ENCODE data around the gene MARF1. TPM values are rescaled to one million over a fixed set of nuclear protein-coding genes. Genes with fewer than 3 reads are reported as not detected.
A peak's percentile ranks its signal among the peaks of the same experiment; 100 is the strongest.
"Not testable (repeated sequence)": the region's sequence is repeated elsewhere in the genome, so short reads cannot be mapped to it uniquely, and the experiment has no call there.

MARF1 gene
- polyA plus RNA-seq, 1 experiment: 25.2 TPM

GRCh38 chr16:15573274-15573895 is 69.6 kb downstream of the MARF1 start:
- Histone ChIP-seq H3K27me3 (ENCODE audit: control insufficient read depth, insufficient read depth, low read length) (no peaks in the 10 kb centered on the region), H3K4me3 (ENCODE audit: low read depth, low read length) (no peak overlapping the region), H3K36me3 (ENCODE audit: control insufficient read depth, insufficient read depth, low read length) (0 out of 2 replicates have a peak, but pooled peaks cover 1% of the 10 kb centered on the region)
- POLR2A ChIA-PET: no interaction called here
- CTCF ChIA-PET: interaction anchor here (1.3 kb wide), 1 partner anchor 9 kb away, joined by 3 read pairs; no protein-coding TSS in a partner anchor
- no peak for DNase-seq (ENCODE audit: low read depth)
- TF ChIP-seq, protein P1, sequence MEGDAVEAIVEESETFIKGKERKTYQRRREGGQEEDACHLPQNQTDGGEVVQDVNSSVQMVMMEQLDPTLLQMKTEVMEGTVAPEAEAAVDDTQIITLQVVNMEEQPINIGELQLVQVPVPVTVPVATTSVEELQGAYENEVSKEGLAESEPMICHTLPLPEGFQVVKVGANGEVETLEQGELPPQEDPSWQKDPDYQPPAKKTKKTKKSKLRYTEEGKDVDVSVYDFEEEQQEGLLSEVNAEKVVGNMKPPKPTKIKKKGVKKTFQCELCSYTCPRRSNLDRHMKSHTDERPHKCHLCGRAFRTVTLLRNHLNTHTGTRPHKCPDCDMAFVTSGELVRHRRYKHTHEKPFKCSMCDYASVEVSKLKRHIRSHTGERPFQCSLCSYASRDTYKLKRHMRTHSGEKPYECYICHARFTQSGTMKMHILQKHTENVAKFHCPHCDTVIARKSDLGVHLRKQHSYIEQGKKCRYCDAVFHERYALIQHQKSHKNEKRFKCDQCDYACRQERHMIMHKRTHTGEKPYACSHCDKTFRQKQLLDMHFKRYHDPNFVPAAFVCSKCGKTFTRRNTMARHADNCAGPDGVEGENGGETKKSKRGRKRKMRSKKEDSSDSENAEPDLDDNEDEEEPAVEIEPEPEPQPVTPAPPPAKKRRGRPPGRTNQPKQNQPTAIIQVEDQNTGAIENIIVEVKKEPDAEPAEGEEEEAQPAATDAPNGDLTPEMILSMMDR (IDR thresholded peaks at IDR 0.05; ENCODE audit: insufficient read depth, low read depth, low read length): no peak

GRCh38 chr16:15572329-15573001 is 70.5 kb downstream of the MARF1 start:
- TF ChIP-seq, protein P1 (IDR thresholded peaks at IDR 0.05; ENCODE audit: insufficient read depth, low read depth, low read length): no peak
- H3K27me3 ChIP-seq (ENCODE audit: control insufficient read depth, insufficient read depth, low read length): no peaks in the 10 kb centered on the region
- POLR2A ChIA-PET: interaction anchor here (0.9 kb wide), 1 partner anchor 22 kb away, joined by 4 read pairs; no protein-coding TSS in a partner anchor
- 0 out of 2 replicates have a peak, but pooled peaks cover 1% of the 10 kb centered on the region for H3K36me3 ChIP-seq (ENCODE audit: control insufficient read depth, insufficient read depth, low read length)
- DNase-seq (ENCODE audit: low read depth): peak; percentile 49
- CTCF ChIA-PET: interaction anchor here (1.2 to 1.3 kb wide), 2 partner anchors 10 to 20 kb away, joined by 3 read pairs; no protein-coding TSS in a partner anchor
- no peak overlapping the region for H3K4me3 ChIP-seq (ENCODE audit: low read depth, low read length)

- 0 out of 2 replicates have a peak, but pooled peaks cover 1% of the 10 kb centered on the region for H3K36me3 ChIP-seq (ENCODE audit: control insufficient read depth, insufficient read depth, low read length)
- TF ChIP-seq, protein P1 (IDR thresholded peaks at IDR 0.05; ENCODE audit: insufficient read depth, low read depth, low read length): no peak
- POLR2A ChIA-PET: no interaction called here
- CTCF ChIA-PET: interaction anchor here (1.1 to 1.2 kb wide), 3 partner anchors 19 to 144 kb away, joined by 3 read pairs; no protein-coding TSS in a partner anchor
- no peaks in the 10 kb centered on the region for H3K27me3 ChIP-seq (ENCODE audit: control insufficient read depth, insufficient read depth, low read length)
- DNase-seq (ENCODE audit: low read depth): no peak
- H3K4me3 ChIP-seq (ENCODE audit: low read depth, low read length): no peak overlapping the region
Observed at GRCh38 chr16:15571557-15571956, 71.4 kb downstream of the MARF1 start.

GRCh38 chr16:15570666-15571065 is 72.3 kb downstream of the MARF1 start:
- POLR2A ChIA-PET; H3K36me3 ChIP-seq (ENCODE audit: control insufficient read depth, insufficient read depth, low read length); H3K27me3 ChIP-seq (ENCODE audit: control insufficient read depth, insufficient read depth, low read length); DNase-seq (ENCODE audit: low read depth); H3K4me3 ChIP-seq (ENCODE audit: low read depth, low read length): not testable (repeated sequence)
- CTCF ChIA-PET: interaction anchor here (1.1 to 1.2 kb wide), 2 partner anchors 19 to 143 kb away, joined by 3 read pairs; no protein-coding TSS in a partner anchor

DNA sequence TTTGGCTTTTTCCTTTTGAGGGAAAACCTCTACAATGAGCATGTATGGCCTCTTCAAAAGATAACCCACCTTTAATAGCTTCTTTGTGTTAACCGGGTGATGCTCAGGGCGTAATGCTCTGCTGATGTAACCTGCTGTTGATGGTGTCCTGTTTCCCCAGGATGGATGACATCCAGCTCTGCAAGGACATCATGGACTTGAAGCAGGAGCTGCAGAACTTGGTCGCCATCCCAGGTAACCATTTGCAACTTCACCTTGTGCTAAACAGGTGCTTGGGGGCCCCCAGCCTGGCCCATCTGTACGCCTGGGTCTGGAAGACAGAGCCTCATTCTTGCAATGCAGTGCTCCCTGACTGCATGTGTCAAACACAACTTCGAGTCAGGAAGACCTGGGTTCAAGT is 75.1 kb downstream of the MARF1 start:
- ChIA-PET POLR2A (no interaction called here), CTCF (interaction anchor here (1.1 kb wide), 1 partner anchor 17 kb away, joined by 4 read pairs; no protein-coding TSS in a partner anchor)
- Histone ChIP-seq H3K4me3 (ENCODE audit: low read depth, low read length) (no peak overlapping the region), H3K27me3 (ENCODE audit: control insufficient read depth, insufficient read depth, low read length) (no peaks in the 10 kb centered on the region), H3K36me3 (ENCODE audit: control insufficient read depth, insufficient read depth, low read length) (0 out of 2 replicates have a peak, but pooled peaks cover 1% of the 10 kb centered on the region)
- DNase-seq (ENCODE audit: low read depth): no peak
- TF ChIP-seq, protein P1 (IDR thresholded peaks at IDR 0.05; ENCODE audit: insufficient read depth, low read depth, low read length): no peak

All from BJ (cell line).